NCI-H748 (cell line): ENCODE data around the gene ITGB2.
A peak's percentile ranks its signal among the peaks of the same experiment; 100 is the strongest.

ENCODE experiments used
- DNase-seq: peaks from one replicate; lab custom pipeline; 2025; ENCODE audit not compliant: unreplicated experiment; lab: John Stamatoyannopoulos, UW

Gene ITGB2

DNA sequence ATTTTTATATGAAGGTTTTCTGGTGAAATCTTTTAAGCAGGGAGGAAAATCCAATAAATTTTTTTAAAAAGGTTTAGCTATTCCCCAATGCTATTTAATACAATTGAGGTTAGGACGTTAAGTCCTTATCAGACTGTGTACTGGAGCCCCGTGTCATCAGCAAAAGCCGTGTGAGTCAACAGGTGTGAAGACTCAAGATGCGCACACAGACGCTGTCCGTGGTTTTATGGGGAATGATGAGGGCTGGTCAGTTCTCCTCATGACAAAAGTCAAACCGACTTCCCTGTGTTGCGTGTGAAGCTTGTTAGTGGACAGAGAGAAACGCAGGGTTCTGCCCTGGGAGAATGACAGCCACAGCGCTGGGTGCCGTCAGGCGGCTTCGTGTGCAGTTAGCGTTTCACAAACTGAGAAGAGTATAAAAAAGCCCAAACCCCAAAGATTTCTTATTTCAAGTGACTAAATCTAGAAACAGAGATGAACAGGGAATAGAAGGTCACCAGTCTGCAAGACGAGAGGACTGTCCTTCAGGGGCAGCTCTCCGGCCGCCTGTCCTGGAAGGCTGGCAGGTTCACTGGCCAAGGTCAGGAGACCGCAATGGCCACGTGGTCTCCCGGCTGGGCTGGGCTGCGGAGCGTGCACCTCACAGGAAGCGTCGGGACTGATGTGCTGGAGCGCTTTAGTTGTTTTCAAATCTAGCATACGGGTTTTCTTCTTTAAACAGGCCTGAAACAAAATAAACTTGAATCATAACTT lies 69.6 kb downstream of the ITGB2 start:
- DNase-seq = no peak

DNA sequence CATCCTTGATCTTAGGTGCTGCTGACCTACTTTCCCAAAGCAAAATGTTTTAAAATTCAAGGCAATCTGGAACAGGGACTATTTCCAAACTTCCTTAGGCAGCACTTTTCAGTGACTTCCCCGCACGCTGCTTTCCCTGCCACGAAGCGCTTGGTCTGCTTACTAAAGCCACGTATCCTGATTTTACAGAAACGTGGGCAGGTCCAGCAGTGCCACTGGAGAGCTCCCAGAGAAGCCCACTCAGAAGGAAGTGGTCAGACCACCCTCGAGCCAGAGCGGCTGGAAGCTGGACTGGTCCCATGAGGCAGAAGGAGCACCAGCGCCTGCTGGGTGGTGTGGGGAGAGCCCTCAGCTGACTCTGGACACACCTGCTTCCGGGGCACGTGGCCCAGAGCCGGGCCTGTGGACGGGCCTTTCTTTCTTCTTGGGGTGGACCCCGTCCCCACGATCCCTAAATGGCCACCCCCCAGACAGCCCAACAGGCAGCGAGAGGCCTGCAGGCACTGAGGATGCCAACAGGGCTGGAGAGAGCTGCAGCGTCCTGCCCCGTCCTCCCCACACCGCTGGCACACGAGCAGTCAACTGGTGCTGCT lies 70.4 kb downstream of the ITGB2 start:
- no peak for DNase-seq

DNA sequence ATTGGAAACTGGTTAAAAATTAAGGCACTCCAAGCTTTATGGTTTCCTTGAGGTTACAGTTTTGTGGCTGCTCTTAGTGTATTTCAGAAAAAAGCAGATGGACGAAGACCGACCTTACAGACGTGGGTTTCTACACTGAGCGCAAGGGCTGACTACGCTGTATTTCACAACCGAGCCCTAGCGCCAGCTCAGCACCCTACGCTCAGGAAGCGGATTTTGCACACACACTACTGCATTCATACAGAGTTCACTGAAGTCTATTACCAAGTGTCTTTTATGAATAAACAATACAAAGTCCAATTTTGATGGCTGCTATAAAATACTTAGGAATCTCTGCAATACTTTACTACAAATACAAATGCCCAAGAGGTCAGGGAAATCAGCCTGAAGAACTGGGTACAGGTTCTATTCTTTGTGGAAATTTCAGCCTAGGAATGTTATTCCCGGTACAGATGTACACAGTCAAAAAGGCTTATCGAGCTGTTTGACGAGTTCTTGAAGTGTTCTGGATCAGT lies 71.0 kb downstream of the ITGB2 start:
- DNase-seq = no peak

DNA sequence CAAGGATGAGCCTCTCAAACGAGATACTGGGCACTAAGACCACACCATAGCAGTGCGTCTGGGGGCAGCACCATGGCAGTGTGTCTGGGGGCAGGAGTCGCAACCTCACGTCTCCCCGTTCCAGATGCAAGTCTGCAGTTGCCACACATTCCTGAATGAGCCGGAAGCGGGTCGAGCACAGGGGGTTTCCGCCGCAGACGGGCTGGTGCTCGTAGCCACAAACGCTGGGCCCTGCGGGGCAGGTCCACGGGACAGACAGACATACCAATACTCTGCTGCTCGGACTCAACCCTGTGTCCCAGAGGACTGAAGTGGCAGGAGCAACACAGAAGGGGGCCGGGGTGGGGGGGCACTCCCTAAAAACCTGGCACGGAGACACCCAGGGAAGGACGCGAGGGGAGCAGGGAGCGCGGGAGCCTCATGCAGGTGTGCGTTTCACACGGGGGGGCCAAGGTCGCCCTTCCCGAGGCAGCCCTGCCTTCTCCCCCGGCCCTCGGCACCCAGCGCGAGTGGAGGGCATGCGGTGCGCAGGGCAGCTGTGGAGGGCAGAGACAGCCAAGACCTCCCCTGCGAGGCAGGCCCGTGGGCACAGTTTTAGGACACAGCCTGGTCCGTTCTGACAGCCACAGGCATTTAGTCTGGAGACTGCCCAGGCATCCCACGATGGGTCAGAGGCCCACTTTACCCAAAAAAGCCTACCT lies 71.7 kb downstream of the ITGB2 start:
- no peak for DNase-seq

DNA sequence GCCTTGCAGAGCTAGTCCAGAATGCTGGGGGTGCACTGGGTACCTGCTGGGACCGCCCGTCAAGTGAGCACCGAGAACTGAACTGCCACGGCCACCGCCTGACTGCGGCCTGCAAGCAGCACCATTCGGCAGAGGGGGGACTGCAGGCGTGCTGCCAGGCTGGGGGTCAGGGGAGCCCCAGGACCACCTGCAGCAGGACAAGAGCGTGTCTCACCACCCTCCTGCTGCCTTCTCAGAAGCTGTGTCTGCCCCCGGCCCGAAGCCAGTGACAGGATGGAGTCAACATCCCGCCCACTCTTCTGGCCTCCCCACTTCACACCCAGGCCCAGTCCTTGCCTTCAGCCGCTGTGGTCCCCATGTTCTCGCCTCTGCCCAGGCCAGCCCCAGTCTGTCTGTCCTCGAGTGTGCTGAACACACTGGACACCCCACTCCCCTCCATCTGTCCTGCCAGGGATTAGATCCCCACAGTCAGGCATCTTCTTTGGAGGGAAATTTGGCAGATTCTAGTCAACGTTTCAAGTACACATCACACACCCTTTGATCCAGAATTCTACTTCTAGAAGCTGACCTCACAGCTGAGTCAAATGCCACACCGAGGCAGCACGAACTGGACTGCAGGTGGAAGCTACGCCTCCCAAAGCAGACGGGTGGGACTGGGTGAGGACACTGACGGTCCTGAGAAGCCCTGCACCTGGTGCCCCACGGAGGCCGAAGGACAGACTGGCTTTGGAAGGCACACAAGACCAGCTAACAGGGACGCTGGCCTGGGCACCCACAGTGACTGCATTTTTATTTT lies 73.2 kb downstream of the ITGB2 start:
- DNase-seq = no peak

DNA sequence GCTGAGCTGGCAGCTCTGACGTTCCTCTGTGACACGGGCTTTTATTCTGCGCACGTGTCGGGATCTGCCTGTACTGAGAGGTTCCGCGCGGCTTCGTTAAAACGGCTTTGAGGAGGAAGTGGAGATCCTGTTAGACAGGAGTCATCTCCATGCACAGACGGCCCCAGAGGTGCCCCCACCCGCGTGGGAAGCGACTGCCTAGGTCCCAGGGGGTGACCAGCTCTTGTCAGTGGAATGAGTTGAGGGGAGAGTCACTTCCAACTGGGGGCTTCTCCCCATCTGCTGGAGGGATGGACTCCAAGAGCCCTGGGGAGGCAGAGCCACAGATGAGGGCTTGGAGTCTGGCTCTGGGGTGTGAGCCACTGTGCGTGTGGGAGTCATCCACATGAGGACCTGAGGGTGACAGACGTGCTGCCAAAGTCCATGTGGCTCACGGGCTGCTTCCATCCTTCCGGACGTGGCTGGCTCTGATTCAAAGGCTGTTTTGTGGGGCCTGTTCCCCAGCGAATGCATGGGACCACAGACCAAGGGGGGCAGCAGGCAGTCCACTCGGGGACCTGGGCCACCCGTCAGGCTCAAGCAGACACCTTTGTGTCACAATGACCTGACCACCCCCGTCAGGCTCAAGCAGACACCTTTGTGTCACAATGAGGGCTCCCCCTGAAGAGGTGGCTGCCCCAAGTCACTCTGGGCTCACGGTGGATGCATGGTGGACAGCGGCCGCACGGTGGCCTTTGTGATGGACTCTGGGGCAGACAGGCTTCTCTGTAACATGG lies 74.0 kb downstream of the ITGB2 start:
- DNase-seq = peak; percentile 33

DNA sequence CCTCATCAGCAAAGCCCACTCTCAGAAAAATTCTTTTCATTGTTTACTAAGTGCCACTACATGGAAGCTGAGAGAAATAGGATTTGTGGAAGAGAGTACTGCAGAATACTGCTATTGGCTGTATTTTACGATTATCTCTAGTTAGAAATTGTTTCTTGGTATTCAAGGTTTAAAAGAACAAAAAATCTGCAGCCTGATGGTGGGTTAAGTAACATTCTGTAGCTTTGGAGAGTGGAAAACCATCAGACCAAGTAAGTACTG lies 74.5 kb downstream of the ITGB2 start:
- DNase-seq = no peak

DNA sequence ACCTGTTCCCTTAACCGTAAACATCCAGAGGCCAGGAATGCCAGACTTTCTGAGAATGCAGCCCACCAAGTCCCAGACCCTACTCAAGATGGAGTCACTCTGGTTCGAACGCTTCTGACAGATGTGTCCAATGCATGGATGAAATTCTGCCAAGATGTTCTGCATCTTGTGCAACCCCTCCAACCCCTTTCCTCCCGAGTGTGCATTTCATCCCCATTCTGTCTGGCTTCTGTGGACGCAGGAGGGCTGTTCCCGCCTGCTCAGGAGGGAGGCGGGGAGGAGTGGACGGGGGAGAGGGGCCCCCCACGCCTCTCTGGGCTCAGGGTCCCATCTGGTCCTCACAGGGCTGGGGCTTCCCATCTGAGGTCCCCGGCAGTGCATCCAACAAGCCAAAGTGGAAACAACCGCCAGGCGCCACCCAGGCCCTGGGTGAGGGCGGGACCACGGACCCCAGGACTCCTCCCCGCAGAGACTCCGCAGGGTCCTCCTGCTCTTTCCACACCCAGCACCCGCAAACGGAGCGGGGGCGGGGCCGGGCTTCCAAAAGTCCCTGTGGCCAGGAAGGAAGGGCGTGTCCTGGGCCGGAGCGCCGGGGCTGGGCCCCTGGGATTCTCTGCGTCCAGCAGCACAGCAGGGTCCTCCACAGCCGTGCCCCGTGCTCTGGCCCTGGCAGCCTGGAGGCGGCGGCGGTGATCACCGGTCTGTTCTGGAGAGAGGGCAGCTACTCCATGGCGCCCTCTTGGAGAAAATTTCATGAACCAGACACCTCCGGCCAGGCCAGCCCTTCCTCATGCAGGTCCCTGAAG lies 75.1 kb downstream of the ITGB2 start:
- peak; percentile 64 for DNase-seq

DNA sequence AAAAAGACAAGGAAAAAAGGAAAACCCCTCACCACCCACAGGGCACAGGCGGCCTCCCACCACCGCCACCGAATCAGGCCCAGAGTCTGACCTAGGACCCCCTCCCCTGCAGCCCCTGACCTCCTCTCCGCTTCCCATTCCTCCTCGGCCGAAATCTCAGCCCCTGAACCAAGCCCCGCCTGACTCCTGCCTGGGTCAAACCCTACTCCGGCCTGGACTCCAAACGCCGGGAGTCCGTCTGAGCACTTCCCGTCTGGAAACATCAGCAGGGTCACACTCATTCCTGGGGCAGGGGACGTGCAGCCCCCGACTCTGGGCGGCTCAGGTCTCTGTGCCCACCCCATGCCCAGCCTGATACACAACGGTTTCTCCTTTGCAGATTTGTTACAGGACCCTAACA lies 76.4 kb downstream of the ITGB2 start:
- DNase-seq = no peak

DNA sequence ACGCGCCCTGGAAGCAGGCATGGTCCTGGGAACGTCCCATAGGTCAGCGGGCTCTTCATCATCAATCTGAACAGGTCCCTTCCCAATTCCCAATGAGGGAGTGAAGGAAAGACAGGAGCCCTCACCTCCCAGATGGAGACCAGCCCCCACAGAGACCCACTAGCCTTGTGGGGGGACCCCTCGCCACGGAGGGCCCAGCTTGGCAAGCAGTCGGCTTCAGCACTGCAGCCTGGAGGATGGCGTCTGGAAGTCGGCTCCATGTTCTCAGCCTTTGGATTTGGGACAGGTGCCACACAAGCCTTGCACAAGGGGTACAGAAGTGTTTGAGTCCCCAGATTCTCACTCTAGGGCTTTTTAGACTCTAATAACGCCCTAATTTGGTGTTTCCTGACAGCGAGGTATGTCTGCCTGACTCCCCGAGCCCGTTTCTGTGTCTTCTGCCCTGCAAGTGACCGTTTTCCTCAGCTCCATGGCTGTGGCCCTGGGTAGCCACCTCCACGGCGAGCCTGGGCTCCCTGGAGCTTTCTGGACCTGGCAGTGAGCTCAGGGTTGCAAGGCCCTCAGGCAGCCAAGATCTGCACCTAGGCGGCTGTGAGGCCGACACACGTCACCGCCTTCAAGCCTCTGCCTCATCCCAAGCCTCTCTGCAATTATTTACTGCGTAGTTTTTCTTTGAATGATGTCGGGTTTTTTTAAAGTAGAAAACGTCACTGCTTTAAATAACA lies 77.8 kb downstream of the ITGB2 start:
- DNase-seq = no peak

DNA sequence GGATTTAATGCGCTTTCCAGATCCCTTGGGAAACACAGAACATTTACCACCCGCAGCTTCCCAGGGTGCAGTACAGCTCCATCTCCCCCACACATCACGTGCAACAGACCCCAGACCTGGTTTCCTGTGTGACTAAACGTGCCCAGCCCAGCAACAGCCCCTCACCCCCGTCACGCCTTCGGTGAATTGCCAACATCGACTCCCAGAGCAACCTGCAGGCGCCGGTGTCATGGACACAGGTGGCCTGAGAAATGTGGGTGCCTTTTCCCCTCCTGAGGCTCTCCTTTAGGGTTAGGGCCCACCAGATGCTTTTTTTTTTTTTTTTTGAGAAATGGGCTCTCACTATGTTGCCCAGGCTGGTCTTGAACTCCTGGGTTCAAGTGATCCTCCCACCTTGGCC lies 78.6 kb downstream of the ITGB2 start:
- no peak for DNase-seq

DNA sequence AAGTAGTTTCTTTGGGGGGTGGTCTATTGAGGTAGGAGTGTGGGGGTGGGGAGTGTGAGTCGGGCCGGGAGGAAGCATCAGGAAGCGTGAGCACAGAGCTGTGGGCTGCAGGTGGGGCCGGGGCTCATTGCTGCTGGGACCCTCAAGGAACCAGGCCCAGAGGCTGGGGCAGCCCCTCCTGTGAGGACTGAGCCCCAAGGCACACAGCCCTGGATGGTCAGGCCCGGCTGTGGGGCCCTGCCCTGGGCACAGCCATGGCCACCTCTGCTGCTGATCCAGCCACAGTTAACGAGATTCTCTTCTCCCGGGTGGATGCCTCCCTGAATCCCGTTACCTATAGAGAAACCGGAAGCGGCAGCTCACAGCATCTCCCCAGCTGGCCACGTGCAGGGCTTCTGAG lies 79.9 kb downstream of the ITGB2 start:
- DNase-seq = no peak

DNA sequence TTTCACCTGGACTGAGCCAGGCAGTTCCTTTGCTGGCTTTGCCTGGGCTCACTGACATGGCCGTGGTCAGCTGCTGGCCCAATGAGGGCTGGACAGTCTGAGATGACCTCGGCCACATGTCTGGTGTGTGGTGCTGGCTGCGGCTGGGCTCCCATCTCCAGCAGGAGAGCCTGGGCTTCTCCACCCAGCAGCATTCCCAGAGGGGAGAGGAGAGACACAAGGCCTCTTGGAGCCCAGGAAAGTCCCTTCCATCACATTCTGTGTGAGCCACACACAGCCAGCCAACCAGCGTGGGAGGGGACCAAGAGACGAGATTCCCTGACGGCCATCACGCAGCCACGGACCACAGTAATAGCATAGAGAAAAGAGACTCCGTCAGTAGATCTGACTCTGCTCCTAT lies 81.7 kb downstream of the ITGB2 start:
- no peak for DNase-seq

DNA sequence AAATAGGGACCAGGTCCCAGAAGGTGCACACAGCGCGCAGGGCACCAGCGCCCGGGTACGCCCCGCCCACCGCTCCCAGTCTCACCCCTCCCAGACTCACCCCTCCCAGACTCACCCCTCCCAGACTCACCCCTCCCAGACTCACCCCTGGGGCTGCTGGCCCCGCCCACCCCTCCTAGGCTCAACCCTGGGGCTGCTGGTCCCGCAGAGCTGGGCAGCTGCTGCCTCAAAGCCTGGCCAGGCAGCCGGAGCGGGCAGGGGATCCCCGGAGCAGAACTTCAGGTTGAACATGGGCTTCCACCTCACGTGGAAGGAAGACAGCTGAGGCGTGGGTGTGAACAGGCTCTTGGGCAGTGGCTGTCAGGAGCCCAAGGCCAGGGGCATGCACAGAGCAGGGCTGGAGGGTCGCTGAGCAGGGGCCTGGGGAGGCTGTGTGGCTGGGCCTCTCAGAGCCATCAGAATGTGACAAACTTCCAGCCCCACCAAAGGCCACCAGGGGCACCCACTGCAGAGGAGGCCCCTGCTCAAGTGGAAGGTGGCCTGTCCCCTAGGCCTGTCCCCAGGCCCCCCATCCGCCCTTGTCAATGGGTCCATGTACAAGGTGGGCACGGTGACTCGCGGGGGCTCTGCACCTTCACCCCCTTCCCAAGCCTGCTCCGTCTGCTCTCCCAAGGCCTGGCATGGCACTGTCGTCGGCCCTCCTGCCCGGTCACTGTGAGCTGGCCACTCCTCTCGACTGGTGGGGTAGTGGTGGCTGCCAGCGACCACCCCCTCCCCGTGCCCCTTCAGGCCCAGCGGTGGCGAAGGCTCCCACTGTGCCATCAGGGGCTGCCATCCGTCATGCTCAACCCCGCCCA lies 82.4 kb downstream of the ITGB2 start:
- DNase-seq = no peak

DNA sequence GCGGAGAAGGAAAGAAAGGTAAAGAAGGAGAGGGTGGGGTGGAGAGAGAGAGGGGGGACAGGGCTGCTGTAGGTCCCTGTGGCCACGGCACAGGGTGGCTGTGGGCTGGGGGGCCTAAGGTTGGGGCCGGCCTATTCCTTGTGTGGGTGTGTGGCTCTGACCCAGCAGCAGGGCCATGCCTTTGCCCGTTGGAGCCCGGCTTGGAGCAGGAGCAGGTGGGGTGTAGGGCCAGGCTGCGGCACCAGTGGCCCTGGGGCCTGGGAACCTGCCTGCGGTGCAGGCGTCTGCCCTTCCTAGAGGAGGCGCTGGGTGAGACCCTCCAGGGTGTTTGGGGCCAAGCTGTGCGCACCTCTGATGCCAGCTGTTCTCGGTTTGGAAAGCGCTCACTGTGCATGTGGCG lies 83.2 kb downstream of the ITGB2 start:
- no peak for DNase-seq

DNA sequence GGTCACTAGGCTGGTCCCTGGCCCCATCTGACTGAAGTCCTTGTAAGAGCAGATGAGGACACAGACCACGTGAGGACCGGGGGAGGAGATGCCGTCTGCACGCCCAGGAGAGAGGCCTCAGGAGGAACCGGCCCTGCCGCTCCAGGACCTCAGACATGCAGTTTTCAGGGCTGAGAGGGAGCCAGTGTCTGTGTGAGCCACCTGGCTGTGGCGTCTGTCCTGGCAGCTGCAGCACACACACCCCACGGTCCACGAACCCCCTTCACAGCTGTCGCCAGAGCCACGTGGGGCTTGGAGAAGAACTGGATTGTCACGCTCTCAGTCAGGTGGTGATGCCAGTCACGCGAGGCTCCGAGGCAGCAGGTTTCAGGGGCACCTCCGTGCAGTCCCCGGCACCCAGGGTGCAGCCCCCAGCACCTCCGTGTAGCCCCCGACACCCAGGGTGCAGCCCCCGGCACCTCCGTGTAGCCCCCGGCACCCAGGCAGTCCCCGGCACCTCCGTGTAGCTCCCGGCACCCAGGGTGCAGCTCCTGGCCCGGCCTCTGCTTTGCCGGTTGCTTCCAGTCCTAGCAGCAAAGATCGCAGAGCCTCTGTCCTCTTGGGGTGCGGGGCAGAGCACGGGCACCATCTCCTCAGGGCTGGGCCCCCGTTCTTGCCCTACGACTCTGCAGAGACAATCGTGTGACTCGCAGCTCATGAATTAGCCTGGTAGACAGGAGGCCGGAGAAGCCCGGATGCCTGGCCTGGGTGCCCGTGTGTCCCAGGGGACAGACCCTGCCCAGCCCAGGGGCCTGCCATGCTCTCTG lies 83.8 kb downstream of the ITGB2 start:
- DNase-seq = no peak

DNA sequence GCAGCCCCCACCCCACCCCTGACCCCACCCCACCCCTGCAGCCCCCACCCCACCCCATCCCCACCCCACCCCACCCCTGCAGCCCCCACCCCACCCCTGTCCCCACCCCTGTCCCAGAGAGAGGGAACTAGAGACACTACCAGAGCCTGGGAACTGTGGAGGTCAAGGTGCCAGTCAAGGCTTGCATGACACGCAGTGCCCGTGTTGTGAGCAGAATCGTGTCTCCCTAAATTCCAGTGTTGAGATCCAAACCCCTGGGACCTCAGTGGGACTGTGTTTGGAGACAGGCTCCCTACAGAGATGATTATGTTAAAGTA lies 84.4 kb downstream of the ITGB2 start:
- DNase-seq = no peak
